ENCODE measurements around the gene DENND5A. TPM values are rescaled to one million over a fixed set of nuclear protein-coding genes. Genes with fewer than 3 reads are reported as not detected.

Gene DENND5A
- total and polyA plus RNA-seq, 2 of the 8 experiments (the other 6 are each of a cell fraction or from before 2014, with no cell fraction given) = 65.7 to 139 TPM

- TF ChIP-seq CTCF (IDR thresholded peaks at IDR 0.05; ENCODE audit: control extremely low read depth in 1 of 3, insufficient read depth in 1 of 3, low read depth in 1 of 3, low read length in 3 of 3) (no peak), HDAC6 (IDR thresholded peaks at IDR 0.05; ENCODE audit: low read depth, low read length) (no peak), EZH2 (IDR thresholded peaks at IDR 0.05; ENCODE audit: low read depth, low read length, severe bottlenecking) (no peak), CTBP2 (IDR thresholded peaks at IDR 0.05; ENCODE audit: borderline replicate concordance, insufficient read depth, insufficient read length, low read length) (no peak), KDM4A (IDR thresholded peaks at IDR 0.05; ENCODE audit: low read depth, low read length, severe bottlenecking) (no peak), CHD7 (IDR thresholded peaks at IDR 0.05; ENCODE audit: insufficient replicate concordance, low read length) (no peak), RBBP5 (IDR thresholded peaks at IDR 0.05; ENCODE audit: borderline replicate concordance, low read depth, low read length) (no peak)
Measured at GRCh38 chr11:9193316-9193715, 71.8 kb downstream of the DENND5A start (continued).

Measured in H1 (cell line).